Dedifferentiated amniotic fluid mesenchymal stem cell (primary cell): ENCODE measurements around the gene PHACTR4.
"Not testable (repeated sequence)": the region's sequence is repeated elsewhere in the genome, so short reads cannot be mapped to it uniquely, and the experiment has no call there.

Experiments
- DNase-seq: peaks from one replicate; pipeline ENCODE4 v3.0.0-alpha.2; 2016; ENCODE audit errors: extremely low spot score

PHACTR4 gene

DNA sequence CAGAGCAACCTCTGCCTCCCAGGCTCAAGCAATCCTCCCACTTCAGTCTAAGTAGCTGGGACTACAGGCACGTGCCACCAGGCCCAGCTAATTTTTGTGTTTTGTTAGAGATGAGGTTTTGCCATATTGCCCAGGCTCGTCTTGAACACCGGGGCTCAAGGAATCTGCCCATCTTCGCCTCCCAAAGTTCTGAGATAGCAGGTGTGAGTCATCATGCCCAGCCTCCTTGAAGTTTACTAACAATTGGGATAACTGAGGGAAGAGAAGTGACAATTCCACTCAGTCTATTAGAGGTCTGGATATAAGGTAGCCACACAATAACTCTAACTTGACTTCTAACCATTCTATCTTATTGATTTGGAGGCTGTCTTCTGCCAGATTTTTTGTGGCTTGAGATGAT is 130.0 kb downstream of the PHACTR4 start:
- DNase-seq = no peak

DNA sequence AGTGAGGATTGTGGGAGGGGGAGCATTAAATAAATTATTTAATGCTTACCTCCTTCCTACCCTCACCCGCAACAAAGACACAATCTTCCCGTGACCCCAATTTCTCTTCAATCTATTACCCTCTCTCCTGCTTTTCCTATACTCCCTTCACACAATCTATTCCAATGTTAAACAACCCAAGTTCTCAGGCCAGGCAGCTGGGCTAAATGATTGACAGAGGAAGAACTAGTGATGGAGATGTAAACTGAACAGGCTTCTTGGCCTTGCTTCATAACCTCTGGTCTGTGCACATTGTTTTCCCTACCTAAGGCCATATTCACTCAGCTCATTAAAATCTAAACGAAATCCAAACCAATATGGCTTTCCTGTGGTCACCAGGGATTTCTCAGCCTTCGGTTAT is 132.4 kb downstream of the PHACTR4 start:
- no peak for DNase-seq

DNA sequence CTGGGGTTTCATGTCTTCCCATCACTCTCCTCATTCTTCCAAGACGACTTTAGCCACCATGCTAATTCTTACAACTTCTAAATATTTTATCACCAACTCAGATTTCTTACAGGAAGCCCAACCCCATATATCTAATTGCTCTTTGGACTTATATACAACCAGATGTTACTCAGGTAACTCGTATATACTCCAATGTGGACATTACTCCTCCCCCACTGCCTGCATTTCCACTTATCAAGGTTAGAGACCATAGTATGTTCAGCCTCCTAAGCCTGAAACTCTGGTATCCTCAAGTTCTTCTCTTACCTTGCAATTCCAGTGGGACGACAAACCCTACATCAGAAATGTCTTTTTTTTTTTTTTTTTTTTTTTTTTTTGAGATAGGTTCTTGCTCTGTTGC is 133.6 kb downstream of the PHACTR4 start:
- no peak for DNase-seq

DNA sequence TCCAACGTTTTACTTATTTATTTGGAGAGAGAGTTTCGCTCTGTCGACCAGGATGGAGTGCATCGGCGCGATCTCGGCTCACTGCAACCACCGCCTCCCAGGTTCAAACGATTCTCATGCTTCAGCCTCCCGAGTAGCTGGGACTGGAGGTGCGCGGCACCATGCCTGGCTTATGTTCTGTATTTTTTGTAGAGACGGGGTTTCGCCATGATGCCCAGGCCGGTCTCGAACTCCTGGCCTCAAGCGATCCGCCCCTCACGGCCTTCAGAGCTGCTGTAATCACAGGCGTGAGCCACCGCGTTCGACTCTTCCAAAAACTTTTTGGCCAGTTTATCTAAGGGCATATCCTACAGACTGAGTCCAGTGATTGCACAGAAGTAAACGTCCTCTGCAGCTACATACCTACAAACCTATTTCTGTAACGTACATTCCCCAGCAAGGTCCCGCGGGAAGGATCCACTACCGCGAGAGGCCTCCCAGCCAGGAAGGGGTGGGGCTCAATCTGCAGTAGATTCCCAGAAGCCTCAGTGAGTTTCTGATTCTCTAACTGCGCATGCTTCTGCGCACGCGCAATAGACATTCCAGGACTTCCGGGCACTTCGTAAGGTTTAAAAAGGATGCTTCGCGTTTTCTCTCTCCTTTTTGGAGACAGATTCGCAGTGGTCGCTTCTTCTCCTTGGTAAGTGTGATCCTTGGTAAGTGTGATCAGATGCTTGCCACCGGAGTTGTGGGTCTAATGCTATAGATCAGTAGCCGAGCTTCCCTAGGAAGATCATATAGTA is 136.1 kb downstream of the PHACTR4 start, which contains the start of gene RCC1:
RCC1 (plus strand) TSS at position 638 of the 782 bp plus-strand sequence. CDS start 23,824 bp downstream, outside the sequence.
- peak; percentile 99 for DNase-seq

DNA sequence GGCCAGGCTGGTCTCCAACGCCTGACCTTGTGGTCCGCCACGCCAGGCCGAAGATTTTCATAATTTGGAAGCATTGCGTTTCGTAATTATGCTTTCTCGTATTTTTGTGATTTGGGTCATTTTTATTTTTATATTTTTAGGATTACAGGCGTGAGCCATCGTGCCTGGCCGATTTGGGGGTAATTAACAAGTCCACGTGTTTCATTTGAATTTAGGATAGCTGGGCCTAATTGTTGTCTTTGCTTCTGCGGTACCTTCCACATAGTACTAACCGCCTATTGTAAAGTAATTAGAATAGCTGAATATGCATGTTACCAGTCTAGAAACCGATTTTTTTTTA is 137.3 kb downstream of the PHACTR4 start:
- no peak for DNase-seq

DNA sequence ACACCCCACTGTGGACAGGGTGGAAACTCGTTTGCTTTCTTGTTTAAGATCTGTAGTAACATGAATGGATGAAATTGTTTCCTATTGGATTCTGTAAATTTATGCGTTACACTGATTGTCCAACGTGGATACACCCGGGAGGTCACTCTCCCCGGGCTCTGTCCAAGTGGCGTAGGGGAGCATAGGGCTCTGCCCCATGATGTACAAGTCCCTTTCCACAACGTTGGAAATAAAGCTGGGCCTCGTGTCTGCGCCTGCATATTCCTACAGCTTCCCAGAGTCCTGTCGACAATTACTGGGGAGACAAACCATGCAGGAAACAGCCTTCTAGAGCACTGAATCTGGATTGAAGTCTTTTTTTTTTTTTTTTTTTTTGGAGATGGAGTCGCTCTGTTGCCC is 137.7 kb downstream of the PHACTR4 start:
- no peak for DNase-seq

DNA sequence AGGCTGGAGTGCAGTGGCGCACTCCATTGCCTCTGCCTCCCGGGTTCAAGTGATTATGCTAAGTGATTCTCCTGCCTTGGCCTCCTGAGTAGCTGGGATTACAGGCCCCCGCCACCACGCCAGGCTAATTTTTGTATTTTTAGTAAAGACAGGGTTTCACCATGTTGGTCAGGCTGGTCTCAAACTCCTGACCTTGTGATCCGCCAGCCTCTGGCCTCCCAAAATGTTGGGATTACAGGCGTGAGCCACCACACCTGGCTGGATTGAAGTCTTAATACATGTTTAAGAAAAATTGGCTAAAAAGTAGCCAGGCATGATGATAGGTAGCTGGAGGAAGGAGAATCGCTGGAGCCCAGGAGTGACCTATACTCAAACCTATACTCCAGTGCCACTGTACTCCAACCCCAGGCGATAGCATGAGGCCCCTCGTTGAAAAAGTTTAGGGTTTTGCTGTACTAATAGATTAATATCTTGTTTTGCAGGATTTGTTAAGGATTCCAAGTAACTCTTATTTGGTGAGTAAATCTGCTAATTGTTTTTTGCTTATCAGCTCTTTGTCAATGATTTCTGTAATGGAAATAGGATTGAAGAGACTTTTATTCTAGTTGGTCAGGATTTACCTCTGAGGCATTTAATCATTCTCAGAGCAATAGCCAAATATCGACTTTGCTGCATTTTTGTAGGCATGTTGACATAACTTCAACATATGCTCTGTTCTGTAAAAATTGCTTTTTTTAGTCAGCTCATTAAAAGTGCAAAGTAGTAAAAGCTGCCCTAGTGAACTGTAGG is 138.3 kb downstream of the PHACTR4 start:
- no peak for DNase-seq

DNA sequence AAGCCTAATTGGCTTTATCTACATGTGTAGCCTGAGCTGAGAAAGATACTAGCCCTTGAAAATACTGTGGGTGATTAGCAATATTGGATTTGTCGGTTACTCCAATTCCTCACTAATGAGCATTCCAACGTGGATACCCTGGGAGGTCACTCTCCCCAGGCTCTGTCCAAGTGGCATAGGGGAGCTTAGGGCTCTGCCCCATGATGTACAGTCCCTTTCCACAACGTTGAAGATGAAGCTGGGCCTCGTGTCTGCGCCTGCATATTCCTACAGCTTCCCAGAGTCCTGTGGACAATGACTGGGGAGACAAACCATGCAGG is 138.9 kb downstream of the PHACTR4 start:
- DNase-seq = no peak

DNA sequence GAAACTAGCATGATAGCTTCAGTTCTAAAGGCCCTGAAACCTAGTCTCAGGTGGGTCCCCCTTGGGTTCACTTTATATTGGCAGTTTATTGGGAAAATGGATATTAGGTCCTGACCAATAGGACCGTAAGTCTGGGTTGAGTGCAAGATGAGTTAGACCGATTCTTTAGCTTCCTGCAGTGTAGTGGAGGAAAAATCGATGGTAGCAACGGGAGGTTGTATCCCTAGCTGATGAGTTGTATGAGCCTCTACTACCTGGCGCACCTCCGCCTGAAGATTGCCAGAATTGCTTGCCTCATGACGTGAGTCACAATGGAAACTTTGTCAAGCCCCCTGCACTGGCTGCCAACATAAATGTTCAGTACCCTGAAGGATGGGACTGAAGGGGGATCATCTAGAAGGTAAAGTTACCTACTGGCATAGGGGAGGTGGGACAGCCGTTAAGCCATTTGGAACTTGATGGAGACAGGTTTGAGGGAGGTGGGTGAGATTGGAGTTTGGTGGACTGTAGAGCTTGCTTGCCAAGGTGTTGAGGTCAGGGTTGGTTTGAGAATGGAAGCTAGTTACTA is 140.2 kb downstream of the PHACTR4 start:
- no peak for DNase-seq

DNA sequence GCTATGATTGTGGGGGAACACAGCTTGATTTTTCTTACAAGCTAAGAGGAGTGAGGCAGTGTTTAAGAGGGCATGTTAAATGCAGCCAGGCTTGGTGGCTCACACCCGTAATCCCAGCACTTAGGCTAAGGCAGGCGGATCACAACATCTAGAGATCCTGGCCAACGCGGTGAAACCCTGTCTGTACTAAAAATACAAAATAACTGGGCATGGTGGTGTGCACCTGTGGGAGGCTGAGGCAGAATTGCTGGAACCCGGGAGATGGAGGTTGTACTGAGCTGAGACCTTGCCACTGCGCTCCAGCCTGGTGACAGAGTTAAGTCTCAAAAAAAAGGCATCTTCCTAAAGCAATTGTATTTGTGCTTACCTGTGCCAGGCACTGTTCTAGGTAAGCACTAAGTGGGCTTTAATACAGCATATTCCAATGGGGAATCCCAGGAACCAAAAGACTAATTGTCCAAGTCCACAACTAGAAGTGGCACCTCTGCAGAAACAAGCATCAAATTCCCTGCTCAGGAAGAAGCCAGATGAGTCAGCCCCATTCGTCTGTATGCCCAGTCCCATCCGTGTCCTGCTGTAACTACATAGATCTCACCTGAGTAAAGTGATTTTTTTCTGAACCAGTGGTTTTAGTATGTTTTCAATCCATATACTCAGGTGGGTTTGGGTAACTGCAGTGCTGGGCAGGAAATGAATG is 140.9 kb downstream of the PHACTR4 start:
- DNase-seq = no peak

DNA sequence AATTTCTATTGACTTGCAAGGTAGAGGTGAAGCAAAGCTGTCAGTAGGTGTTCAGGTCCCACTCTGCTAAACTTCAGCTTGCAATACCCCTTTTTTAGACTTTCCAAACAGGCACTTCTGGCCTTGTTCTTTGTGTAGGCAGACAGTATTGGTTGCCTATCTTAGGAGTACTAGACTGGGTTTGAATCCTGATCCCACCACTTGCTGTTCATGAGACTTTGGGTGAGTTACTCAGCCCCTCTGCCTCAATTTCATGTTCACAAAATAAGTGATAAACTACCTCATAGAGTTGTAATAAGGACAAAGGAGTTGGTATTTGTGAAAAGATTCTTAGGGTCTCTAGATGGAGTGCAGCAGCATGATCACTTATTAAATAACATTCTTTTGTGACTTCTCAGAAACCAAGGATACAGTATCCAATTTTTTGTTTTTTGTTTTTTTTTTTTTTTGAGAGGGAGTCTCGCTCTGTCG is 141.5 kb downstream of the PHACTR4 start:
- no peak for DNase-seq

DNA sequence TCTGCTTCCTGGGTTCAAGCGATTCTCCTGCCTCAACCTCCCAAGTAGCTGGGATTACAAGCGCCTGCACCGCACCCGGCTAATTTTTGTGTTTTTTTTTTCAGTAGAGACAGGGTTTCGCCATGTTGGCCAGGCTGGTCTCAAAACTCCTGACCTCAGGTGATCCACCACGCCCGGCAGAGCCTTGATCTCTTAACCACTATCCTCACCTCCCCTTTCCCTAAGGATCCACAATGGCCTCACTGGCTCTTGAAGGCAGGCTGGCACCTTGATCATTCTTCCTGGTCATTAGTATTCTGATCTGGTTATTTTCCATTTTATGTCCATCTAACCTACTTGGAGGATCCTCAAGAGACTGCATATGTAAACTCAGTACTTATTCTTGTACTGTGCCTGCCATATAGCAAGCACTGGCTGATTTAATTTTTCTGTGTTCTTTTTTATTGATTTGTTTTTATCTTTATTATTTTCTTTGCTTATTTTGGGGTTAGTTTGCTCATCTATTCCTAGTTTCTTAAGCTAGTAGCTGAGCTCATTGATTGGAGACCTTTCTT is 142.6 kb downstream of the PHACTR4 start:
- DNase-seq = no peak

DNA sequence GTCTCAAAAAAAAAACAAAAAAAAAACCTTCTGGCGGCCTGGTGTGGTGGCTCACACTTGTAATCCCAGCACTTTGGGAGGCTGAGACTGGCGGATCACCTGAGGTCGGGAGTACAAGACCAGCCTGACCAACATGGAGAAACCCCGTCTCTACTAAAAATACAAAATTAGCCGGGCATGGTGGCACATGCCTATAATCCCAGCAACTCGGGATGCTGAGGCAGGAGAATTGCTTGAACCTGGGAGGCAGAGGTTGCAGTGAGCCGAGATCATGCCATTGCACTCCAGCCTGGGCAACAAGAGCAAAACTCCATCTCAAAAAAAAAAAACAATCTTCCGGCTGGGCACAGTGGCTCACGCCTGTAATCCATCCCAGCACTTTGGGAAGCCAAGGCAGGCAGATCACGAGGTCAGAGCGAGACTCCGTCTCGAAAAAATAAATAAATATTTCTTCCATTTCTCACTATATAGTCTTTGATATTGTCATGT is 144.9 kb downstream of the PHACTR4 start:
- not testable (repeated sequence) for DNase-seq

DNA sequence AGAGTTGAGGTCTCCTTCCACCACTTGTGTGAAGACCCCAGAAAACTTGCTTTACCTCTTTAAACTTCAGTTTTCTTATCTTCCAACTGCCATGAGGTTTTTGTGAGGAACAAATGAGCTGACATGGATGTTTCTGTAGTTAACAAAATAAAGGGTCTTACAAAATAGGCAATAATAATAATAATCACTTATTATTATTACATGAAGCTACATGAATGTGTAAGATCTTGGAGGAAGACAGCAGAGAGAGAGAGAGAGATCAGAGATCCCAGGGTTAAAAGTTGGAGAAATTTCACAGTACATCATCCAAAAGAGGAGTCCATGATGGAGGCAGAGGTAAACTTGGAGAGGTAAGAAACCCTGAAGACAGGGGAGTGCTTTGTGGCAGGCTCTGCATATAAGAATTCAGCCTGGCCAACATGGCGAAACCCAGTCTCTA is 147.0 kb downstream of the PHACTR4 start:
- DNase-seq = no peak

DNA sequence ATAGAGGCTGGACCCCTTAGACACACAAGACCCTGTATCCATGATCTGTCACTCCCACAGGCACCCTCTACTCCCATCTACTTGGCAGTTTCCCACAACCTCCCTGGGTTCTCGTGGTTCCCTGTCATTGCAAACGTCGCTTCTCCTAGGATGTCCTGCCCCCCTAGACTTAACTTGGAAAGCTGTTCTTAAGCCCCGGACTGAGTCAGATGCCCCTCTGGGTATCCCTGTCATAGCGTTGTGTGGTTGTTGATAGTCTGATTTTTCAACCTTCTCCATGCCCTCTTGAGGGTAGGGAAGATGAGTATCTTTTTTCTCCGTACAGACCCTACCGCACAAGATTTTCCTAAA is 148.1 kb downstream of the PHACTR4 start:
- no peak for DNase-seq

DNA sequence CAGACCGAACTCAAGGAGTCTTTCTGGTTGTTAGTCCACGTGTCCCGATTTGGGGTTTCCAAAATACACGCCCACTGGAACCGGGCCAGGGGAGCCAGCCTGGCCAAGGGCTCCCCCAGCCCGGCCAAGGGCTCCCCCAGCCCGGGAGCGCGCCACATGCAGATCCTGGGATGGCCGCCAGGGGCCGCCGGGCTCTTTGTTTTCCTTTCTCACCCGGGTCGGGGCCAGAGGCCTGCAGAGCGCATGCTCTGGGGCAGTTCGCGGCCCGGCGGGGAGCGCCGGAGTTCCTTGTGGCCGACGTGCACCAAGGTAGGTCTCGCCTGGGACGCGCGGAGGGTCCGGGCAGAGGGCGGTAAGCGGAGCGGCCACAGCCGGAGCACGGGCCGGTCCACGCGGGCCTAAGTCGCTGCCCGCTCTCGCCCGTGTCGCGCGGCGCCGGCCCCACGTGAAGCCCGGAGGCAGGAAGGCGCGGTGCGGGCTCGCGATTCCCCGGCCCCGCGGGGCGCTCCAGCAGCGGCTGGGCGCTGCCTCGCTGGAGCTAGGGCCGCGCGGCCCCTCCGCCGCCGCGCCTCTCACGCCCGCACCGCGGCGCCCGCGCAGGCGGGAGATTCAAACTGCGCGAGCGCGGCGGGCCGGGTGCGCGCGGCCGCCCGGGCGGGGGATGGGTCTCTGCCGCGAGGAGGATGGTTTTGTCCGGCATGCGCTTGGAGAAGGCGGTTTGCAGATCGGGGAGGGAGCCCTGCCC is 148.6 kb downstream of the PHACTR4 start:
- DNase-seq = peak; percentile 74

DNA sequence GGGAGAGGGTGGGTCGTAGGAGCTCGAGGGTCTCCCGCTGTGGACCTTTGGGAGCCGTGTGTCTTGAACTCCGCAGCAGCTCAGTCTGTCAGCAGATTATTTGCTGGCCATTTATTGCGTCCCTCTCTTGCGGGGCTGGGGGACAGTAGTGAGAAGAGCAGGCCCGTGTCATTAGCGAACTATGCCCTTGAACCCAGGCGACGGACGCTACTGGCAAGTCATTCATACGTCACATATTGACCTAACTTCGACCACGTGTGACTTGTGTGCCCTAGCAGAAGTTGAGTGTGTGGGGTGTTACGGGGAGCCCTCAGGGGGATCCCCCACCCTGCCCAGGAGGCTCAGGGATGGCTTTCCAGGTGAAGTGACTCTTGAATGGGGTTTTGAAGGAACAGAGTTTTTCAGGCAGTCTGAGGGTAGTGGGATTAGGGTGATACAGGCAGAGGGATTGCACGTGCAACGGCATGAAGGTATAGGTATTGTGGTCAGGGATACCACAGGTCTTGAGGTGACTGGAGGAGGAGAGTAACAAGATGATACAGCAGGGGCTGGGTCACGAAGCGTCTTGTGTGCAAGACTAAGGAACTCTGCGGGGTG is 149.3 kb downstream of the PHACTR4 start:
- DNase-seq = no peak

DNA sequence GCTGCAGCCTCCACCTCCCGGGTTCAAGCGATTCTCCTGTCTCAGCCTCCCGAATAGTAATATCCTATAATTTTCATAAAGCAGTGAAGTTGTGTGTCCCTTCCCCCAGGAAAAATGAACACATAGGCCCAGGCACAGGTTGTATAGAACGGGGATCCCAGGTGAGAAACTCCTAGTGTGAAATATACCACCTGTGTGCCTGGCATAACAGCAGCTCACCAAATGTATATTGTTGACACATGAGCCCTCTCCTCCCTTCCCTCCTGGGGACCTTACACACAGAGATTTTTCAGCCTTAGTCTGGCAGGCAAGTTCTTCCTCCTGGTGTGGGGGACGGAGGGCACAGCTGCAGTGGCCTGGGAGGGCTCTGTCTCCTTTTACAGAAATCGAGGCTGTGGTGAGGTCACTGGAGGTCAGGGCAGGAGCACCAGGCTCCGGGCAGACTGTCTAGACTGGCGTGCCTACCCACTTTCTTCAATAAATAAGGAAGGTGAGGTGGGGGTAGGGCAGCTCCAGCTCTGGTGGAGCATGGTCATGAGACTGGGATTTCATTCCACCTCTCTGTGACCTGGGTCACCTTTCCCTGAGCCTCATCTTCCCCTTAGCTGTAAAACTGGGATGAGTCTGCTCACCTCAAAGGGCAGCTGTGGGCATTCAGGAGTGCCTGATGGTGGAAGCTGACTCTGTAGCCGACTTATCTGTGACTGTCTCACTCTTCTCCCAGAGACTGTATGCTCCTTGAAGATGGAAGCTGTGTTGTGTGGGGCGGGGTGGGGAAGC is 150.6 kb downstream of the PHACTR4 start:
- DNase-seq = no peak

DNA sequence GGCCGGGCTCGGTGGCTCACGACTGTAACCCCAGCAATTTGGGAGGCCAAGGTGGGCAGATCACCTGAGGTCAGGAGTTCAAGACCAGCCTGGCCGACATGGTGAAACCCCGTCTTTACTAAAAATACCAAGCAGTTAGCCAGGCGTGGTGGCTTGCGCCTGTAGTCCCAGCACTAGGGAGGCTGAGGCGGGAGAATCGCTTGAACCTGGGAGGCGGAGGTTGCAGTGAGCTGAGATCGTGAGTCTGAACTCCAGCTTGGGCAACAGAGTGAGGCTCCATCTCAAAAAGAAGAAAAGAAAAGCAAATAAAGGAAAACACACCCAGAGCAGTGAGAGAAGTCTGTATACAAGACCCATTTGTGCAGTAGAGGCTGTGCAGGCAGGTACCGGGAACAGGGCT is 151.3 kb downstream of the PHACTR4 start:
- not testable (repeated sequence) for DNase-seq
